T-cell (primary cell): ENCODE results near the gene A2M. TPM values are rescaled to one million over a fixed set of nuclear protein-coding genes. Genes with fewer than 3 reads are reported as not detected.

Experiments used
- ATAC-seq, 4 experiments: fragments of 200-7000 bp in 3 of 4; fragments of 150-1000 bp in 1 of 4; cut with Tn5 transposase; replicated peaks in 1 of 4; 1 replicate in 3 of 4; 2 replicates in 1 of 4; pipeline ENCODE4 v1.10.0; 2021; ENCODE audit warnings: moderate library complexity in 3 of 4, mild to moderate bottlenecking in 2 of 4, moderate number of reproducible peaks in 1 of 4
- CTCF ChIA-PET, 2 donors: fragments of 300-600 bp; sonication (Branson Sonifier 250); formaldehyde crosslinking; loops; one replicate each; lab custom pipeline; 2022; ENCODE audit warnings: antibody characterized with exemption in 2 of 2; lab: Charles Lee
- POLR2A ChIA-PET, 2 donors: fragments of 300-600 bp; sonication (Branson Sonifier 250); formaldehyde crosslinking; loops; one replicate each; lab custom pipeline; 2022; ENCODE audit warnings: antibody characterized with exemption in 2 of 2; lab: Charles Lee
- DNase-seq, 35 experiments: peaks; one replicate each; pipeline versions ENCODE4 v3.0.0 to v3.0.0-alpha.2; 2013 to 2023
- H3K27ac ChIP-seq: one replicate; pipeline ENCODE4 v1.5.1; 2013; ENCODE audit warnings: low read length
- H3K27me3 ChIP-seq, 2 experiments: replicated peaks in 1 of 2; 1 replicate in 1 of 2; 2 replicates in 1 of 2; pipeline versions ENCODE4 v1.6.1 to v1.7.0; 2013; ENCODE audit warnings: low read length in 1 of 2, mixed read lengths in 1 of 2; ENCODE audit not compliant: control insufficient read depth in 2 of 2, insufficient read depth in 2 of 2; ENCODE audit errors: extremely low read depth in 1 of 2
- H3K36me3 ChIP-seq, 2 donors: 1 replicate in 1 of 2; 2 replicates in 1 of 2; pipeline versions ENCODE4 v1.6.1 to v1.7.0; 2013; ENCODE audit warnings: low read length in 1 of 2; ENCODE audit not compliant: control insufficient read depth in 2 of 2, insufficient read depth in 1 of 2; ENCODE audit errors: extremely low read depth in 1 of 2
- H3K4me1 ChIP-seq, 2 experiments: 1 replicate in 1 of 2; 2 replicates in 1 of 2; pipeline versions ENCODE4 v1.6.1 to v1.7.0; 2013; ENCODE audit warnings: low read length in 2 of 2, mixed read lengths in 1 of 2; ENCODE audit not compliant: insufficient read depth in 2 of 2, control insufficient read depth in 1 of 2; ENCODE audit errors: extremely low read depth in 1 of 2
- H3K4me3 ChIP-seq, 2 donors: 1 replicate in 1 of 2; 2 replicates in 1 of 2; pipeline versions ENCODE4 v1.5.1 to v1.7.0; 2013; ENCODE audit warnings: mild to moderate bottlenecking in 2 of 2, low read length in 1 of 2, moderate library complexity in 1 of 2; ENCODE audit not compliant: control insufficient read depth in 1 of 2; ENCODE audit errors: extremely low read depth in 1 of 2
- H3K9me3 ChIP-seq: 2 replicates; pipeline ENCODE4 v1.7.0; 2013
- H3K27ac Mint-ChIP-seq, 2 donors: one replicate each; pipeline ENCODE4 v1.8.0; 2020 to 2021; ENCODE audit warnings: mild to moderate bottlenecking in 2 of 2, mixed read lengths in 2 of 2
- H3K27me3 Mint-ChIP-seq, 2 donors: one replicate each; pipeline ENCODE4 v1.8.0; 2021 to 2022; ENCODE audit warnings: mixed read lengths in 2 of 2
- H3K36me3 Mint-ChIP-seq: one replicate; pipeline ENCODE4 v1.8.0; 2021; ENCODE audit warnings: mixed read lengths
- H3K4me1 Mint-ChIP-seq, 3 donors: one replicate each; pipeline ENCODE4 v1.8.0; 2020 to 2022; ENCODE audit warnings: mixed read lengths in 3 of 3, mild to moderate bottlenecking in 1 of 3
- H3K4me3 Mint-ChIP-seq, 3 donors: one replicate each; pipeline ENCODE4 v1.8.0; 2020 to 2022; ENCODE audit warnings: mild to moderate bottlenecking in 3 of 3, mixed read lengths in 3 of 3, moderate library complexity in 3 of 3
- H3K9me3 Mint-ChIP-seq, 3 donors: one replicate each; pipeline ENCODE4 v1.8.0; 2020 to 2022; ENCODE audit warnings: mixed read lengths in 3 of 3
- WGBS: methylation state at CpG from one replicate; pipeline ENCODE4 v1.1.5; 2013; ENCODE audit warnings: missing lambda C conversion rate; ENCODE audit not compliant: insufficient coverage; 5-methylcytosine and 5-hydroxymethylcytosine counted together
- total RNA-seq, 35 experiments: library from RNA in 6 of 35; stranded (reverse) in 6 of 35; fragments of 120-200 nt in 1 of 35; gene quantifications; one replicate each; pipeline versions ENCODE4 v1.2.1 to v1.2.4 and lab custom pipeline; 2013 to 2026

The A2M gene
- total RNA-seq, 5 donors from 2014 or later (not counting 1 experiment from before 2014, with no cell fraction given) = 3.9 to 6.5 (median 4.9) TPM; not detected in 2

GRCh38 chr12:9095322-9095721, 20.4 kb downstream of the A2M start:
- ChIA-PET CTCF (no interaction called here), POLR2A (interaction anchor here in 1 of 2 donors (0.5 kb wide), 1 partner anchor 1802 kb away, joined by 5 read pairs; no protein-coding TSS in a partner anchor)
- DNase-seq (no peak), ATAC-seq (no peak)
- no peaks in the 10 kb centered on the region for H3K27me3 ChIP-seq
- Mint-ChIP-seq H3K27ac (no peak overlapping the region), H3K27me3 (no peaks in the 10 kb centered on the region), H3K9me3 (no peaks in the 10 kb centered on the region), H3K36me3 (peaks cover 18% of the 10 kb centered on the region), H3K4me1 (no peaks in the 10 kb centered on the region), H3K4me3 (no peak overlapping the region)
- H3K9me3 ChIP-seq = no peaks in the 10 kb centered on the region
- WGBS = no CpG with 5 or more reads among the region's 3 CpGs
- no peak overlapping the region for H3K27ac ChIP-seq
- no peaks in the 10 kb centered on the region for H3K4me1 ChIP-seq
- H3K36me3 ChIP-seq = peaks cover 0 to 14% of the 10 kb centered on the region in 2 donors
- no peak overlapping the region for H3K4me3 ChIP-seq

DNA sequence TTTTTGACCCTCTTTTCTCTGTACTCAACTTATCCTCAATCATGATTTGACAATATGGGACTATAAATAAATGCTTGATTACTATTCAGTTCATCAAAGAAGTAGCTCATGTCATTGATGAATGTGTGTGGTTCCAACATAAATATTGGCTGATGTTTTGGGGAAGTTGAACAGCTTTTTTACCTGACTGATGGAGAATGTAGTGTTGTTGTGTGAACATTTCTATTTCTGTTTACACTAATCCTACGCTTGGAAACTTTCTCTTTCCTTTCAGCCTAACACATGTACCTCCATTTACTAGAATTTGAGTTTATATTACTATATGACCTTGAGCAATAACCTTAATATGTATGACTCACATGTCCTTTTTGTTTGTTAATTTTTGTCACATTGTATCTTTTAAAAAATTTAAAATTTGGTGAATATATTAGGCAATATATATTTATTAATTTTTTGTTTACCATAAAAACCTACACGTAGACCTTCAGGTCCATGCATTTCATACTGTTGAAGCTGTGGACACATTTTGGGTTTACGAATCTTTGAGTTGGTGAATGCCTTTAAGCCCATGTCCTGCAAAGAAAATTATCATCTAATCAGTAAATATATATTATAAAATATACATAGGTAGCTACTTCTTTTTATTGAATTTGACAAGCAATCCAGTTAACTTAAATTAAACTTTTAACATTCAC, 21.1 kb downstream of the A2M start:
- Histone ChIP-seq H3K27ac (no peak overlapping the region), H3K27me3 (no peaks in the 10 kb centered on the region), H3K36me3 (peaks cover 0 to 14% of the 10 kb centered on the region in 2 donors), H3K4me1 (no peaks in the 10 kb centered on the region), H3K4me3 (no peak overlapping the region), H3K9me3 (no peaks in the 10 kb centered on the region)
- ChIA-PET CTCF (no interaction called here), POLR2A (interaction anchor here (0.5 to 0.6 kb wide), 3 partner anchors 171 to 1956 kb away, joined by 3 to 19 read pairs (median 5); no protein-coding TSS in a partner anchor)
- ATAC-seq (no peak), DNase-seq (no peak)
- Mint-ChIP-seq H3K9me3 (no peaks in the 10 kb centered on the region), H3K27me3 (no peaks in the 10 kb centered on the region), H3K27ac (no peak overlapping the region), H3K36me3 (peaks cover 16% of the 10 kb centered on the region), H3K4me1 (no peaks in the 10 kb centered on the region), H3K4me3 (no peak overlapping the region)
- WGBS = no CpG with 5 or more reads among the region's 3 CpGs

- H3K9me3 ChIP-seq = no peaks in the 10 kb centered on the region
- CTCF ChIA-PET = no interaction called here
- Mint-ChIP-seq H3K27me3 (no peaks in the 10 kb centered on the region), H3K9me3 (no peaks in the 10 kb centered on the region), H3K36me3 (peaks cover 5% of the 10 kb centered on the region), H3K4me3 (no peak overlapping the region), H3K4me1 (peaks cover 0 to 3% (median 0%) of the 10 kb centered on the region in 3 donors), H3K27ac (no peak overlapping the region)
- no peaks in the 10 kb centered on the region for H3K27me3 ChIP-seq
- no peak overlapping the region for H3K4me3 ChIP-seq
- H3K4me1 ChIP-seq = no peaks in the 10 kb centered on the region
- POLR2A ChIA-PET = no interaction called here
- no peak for ATAC-seq
- no peak for DNase-seq
- H3K27ac ChIP-seq = no peak overlapping the region
- no peaks in the 10 kb centered on the region for H3K36me3 ChIP-seq
- WGBS = 84% methylated on average over 2 of the region's 8 CpGs
These were observed 23.7 kb downstream of the A2M start for GRCh38 chr12:9091891-9092598.

DNA sequence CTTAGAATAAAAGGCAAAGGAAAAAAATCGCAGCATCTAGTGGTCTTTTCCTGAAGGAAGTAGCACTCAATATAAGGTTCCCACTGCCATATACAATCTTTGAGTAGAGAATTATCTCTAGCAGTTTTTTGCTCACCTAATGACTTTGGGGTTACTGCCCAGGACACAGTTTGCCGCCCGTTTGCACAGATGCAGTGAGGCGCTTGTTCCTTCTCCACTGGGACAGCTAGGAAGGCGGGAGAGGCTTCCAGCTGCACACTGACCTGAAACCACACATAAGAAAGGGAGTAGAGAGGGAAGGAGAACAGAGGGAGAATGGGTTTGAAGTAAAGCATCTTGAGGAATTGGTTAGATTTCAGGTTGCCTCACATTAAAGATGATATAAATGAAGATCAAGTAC, 25.5 kb downstream of the A2M start:
- no peaks in the 10 kb centered on the region for H3K27me3 ChIP-seq
- no CpG with 5 or more reads among the region's 5 CpGs for WGBS
- H3K9me3 Mint-ChIP-seq = no peaks in the 10 kb centered on the region
- ChIA-PET CTCF (interaction anchor here in 1 of 2 donors (0.9 kb wide), 1 partner anchor 26 kb away, joined by 3 read pairs; the partner anchor contains the start of gene A2M), POLR2A (no interaction called here)
- H3K9me3 ChIP-seq = no peaks in the 10 kb centered on the region
- DNase-seq (no peak), ATAC-seq (no peak)
- peak overlapping the region in 1 of 2 donors; percentile 65 for H3K27ac Mint-ChIP-seq
- no peak overlapping the region for H3K4me3 Mint-ChIP-seq
- no peak overlapping the region for H3K27ac ChIP-seq
- H3K27me3 Mint-ChIP-seq = no peaks in the 10 kb centered on the region
- peaks cover 5% of the 10 kb centered on the region for H3K36me3 Mint-ChIP-seq
- H3K36me3 ChIP-seq = no peaks in the 10 kb centered on the region
- no peaks in the 10 kb centered on the region for H3K4me1 ChIP-seq
- H3K4me3 ChIP-seq = no peak overlapping the region
- H3K4me1 Mint-ChIP-seq = peaks cover 0 to 3% (median 0%) of the 10 kb centered on the region in 3 donors

DNA sequence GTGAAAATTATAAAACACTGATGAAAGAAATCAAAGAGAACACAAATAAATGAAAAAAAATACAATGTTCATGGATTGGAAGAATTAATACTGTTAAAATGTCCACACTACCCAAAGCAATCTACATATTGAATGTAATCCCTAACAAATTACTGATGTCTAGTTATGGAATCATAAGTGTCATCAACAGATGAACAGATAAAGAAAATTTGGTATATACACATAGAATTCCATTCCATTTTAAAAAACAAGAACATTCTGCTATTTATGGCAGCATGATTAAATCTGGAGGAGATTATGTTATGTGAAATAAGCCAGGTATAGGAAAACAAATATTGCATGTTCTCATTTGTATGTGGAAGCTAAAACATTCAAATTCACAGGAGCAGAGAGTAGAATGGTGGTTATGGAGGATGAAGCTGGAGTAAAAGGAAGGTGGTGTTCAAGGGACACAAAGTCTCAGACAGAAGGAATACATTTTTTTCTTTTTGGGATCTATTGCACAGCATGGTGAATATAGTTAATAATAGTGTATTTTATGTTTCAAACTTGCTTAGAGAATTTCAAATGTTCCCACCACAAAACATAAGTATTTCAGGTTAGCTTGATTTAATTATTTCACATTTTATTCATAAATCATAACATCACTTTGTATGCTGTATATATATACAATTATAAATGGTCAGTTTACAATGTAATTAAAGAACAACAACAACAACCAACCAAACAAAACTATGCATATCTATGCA, 28.5 kb downstream of the A2M start:
- ATAC-seq (no peak), DNase-seq (no peak)
- ChIA-PET POLR2A (interaction anchor here in 1 of 2 donors (0.7 kb wide), 1 partner anchor 114 kb away, joined by 3 read pairs; no protein-coding TSS in a partner anchor), CTCF (interaction anchor here in 1 of 2 donors (1.0 kb wide), 1 partner anchor 430 kb away, joined by 4 read pairs; no protein-coding TSS in a partner anchor)
- H3K4me3 ChIP-seq = no peak overlapping the region
- Mint-ChIP-seq H3K4me1 (peaks cover 0 to 3% (median 0%) of the 10 kb centered on the region in 3 donors), H3K4me3 (no peak overlapping the region), H3K9me3 (peaks cover 13 to 16% (median 14%) of the 10 kb centered on the region in 3 donors), H3K27ac (peak overlapping the region in 1 of 2 donors; percentile 32), H3K36me3 (peaks cover 15% of the 10 kb centered on the region), H3K27me3 (no peaks in the 10 kb centered on the region)
- no peaks in the 10 kb centered on the region for H3K4me1 ChIP-seq
- H3K27ac ChIP-seq = no peak overlapping the region
- no peaks in the 10 kb centered on the region for H3K36me3 ChIP-seq
- H3K9me3 ChIP-seq = no peaks in the 10 kb centered on the region
- peaks cover 0 to under 1% of the 10 kb centered on the region in 2 experiments for H3K27me3 ChIP-seq

- no peaks in the 10 kb centered on the region for H3K9me3 ChIP-seq
- DNase-seq (no peak), ATAC-seq (no peak)
- H3K4me1 Mint-ChIP-seq = peaks cover 0 to 4% (median 0%) of the 10 kb centered on the region in 3 donors
- no peak overlapping the region for H3K27ac ChIP-seq
- H3K4me3 Mint-ChIP-seq = no peak overlapping the region
- H3K36me3 ChIP-seq = no peaks in the 10 kb centered on the region
- POLR2A ChIA-PET = no interaction called here
- WGBS = no CpG with 5 or more reads among the region's 1 CpG
- peaks cover 0 to 2% of the 10 kb centered on the region in 2 experiments for H3K27me3 ChIP-seq
- CTCF ChIA-PET = interaction anchor here in 1 of 2 donors (0.6 kb wide), 1 partner anchor 14 kb away, joined by 3 read pairs; no protein-coding TSS in a partner anchor
- H3K4me1 ChIP-seq = no peaks in the 10 kb centered on the region
- H3K9me3 Mint-ChIP-seq = peaks cover 14 to 22% (median 16%) of the 10 kb centered on the region in 3 donors
- no peaks in the 10 kb centered on the region for H3K27me3 Mint-ChIP-seq
- peak overlapping the region; percentile 30 to 55 for H3K27ac Mint-ChIP-seq
- no peak overlapping the region for H3K4me3 ChIP-seq
- peaks cover 22% of the 10 kb centered on the region for H3K36me3 Mint-ChIP-seq
These were observed 29.6 kb downstream of the A2M start for GRCh38 chr12:9086087-9086486.
